ENCODE measurements around the gene THRA.
A peak's percentile ranks its signal among the peaks of the same experiment; 100 is the strongest.

Gene THRA

DNA sequence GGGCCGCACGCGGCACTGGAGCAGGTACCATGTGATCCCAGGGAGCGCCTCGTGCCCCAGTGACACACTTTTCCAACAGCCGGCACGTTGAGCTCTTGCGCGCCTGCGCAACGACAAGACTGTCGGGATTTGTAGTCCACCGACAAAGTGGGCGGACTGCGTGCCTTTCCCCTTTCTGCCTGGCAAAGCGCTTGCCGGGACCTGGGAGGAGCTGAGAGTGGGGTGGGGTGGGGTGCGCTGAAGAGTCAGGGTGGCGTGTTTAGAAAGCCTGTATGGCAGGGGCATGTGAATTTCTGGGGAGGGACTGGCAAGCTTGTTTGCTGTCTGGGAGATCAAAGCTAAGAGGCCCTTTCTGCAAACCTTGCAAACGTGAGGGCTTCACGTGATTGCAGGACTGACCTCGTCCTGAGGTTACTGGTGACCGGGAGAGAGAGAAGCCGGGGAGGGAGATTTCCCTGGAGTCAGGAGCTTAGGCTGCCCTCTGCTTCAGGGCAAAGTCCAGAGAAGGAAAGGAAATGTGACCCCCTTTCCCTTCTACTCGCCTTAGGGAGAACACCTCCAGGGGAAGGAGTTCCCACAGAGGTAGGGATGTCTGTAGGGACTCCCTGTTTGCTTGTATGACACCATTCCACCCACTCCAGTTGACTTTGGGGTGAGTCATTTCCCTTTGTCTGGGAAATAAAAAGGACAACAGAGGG, 38.1 kb downstream of the THRA start:
- DNase-seq, result peak; percentile 84

DNA sequence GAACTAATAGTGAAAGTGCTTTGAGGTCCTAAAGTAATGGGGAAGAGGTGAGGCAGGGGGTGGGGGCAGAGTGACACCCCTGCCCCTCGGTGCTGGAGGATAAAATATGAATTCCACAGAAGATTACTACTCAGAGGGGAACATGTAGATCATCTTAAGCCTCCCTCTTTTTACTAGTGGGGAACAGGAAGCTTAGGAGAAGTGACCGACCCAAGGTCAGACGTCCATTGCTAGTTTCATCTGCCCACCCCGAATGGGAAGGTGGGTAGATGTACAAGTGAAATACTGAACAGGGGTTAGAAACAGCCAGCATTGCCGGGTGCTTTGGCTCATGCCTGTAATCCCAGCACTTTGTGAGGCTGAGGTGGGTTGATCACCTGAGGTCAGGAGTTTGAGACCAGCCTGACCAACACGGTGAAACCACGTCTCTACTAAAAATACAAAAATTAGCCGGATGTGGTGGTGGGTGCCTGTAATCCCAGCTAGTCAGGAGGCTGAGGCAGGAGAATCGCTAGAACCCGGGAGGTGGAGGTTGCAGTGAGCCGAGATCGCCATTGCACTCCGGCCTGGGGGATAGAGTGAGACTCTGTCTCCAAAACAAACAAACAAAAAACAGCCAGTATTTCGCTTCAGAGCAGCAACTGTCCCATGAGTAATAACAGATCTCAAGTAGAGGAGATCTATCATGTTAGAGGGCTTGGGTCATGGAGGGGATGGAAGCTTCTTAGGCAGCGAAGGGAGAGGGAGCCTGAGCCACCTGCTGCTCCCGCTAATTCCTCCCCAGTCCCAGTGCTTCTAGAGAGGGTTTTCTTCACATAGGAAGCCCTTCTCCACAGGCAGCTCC, 38.8 kb downstream of the THRA start:
- DNase-seq, result no peak

DNA sequence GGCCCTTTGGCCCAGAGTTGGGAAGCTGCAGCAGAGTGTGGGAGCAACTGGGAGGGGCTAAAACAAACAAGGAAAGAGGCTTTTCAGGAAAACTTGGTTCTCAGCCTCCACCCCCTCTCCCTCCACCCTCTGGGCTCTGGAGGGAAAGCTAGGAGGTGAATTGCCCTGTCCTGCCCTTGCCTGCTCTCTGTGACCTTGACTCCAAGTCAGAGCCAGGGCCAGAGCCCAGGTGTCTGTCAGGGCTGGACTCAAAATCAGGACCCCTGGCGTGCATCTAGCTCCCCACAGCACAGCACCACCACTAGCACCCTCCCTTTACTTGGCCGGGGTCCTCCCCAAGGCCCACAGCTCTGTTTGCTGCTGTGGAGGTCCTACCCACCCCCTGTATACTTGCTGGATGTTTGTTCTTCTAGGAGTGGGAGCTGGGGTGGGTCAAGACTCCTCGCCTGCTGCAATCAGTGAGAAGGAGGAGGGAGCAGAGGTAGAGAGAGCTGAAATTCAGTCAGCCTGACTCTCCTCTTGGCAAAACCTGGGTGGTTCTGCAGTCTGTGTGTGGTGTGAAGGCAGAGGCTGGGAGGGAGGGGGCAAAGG, 40.4 kb downstream of the THRA start:
- DNase-seq, result no peak

DNA sequence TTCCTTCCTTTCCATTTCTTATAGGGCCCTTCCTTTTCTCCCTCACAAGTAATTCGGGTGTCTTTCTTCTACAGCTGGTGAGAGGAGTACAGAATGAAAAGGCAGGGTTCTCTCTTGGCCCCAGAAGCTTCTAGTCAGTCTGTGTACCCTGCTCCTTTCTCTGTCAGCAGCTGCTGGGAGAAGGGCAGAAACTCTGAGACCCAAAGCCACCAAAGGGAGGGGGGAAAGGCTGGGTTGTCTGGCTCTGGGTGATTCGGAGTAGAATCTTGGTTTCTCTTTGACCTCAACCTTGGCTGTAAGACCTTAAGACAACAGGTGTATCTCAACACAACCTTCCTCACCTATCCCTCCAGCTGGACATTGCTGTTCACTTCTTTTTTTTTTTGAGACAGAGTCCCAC, 40.9 kb downstream of the THRA start:
- no peak for DNase-seq

DNA sequence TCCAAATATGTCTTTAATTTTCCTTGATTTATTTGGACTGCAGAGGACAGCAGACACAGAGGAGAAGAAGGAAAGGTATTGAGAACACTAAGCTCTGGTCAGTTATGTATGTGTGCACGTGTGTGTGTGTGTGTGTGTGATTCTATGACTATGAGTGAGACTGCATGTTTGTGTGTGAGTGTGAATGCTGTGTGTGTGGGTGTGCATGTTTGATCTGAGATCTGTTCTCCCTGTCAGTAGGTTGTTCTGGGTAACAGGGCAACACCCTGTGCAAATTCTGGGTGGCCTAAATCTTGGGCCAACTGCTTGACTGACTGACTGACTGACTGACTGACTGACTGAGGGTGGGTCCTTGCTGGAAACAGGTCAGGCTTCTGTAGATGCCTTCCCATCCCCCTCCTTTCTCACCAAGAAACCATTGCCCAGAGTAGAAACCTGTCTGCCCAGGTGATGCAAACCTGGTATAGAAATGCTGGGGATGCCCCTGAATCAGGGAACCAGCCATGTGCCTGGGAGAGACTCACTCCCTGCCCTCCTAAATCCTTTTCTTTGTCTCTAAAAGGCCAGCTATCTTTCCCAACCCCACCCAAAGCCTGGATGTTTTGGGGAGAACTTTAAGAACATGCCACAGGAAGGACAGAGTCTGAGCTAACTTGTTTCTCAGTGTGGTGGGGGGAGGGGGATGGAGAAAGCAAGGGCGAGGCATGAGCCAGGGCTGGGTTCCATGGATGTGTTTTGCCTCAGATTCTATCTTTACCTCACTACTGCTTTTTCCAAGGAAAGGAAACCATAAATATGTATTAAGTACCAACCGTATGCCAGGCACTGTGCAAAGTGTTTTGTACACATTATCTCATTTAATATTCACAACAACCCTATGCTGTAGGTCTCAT, 42.1 kb downstream of the THRA start:
- DNase-seq, result no peak

DNA sequence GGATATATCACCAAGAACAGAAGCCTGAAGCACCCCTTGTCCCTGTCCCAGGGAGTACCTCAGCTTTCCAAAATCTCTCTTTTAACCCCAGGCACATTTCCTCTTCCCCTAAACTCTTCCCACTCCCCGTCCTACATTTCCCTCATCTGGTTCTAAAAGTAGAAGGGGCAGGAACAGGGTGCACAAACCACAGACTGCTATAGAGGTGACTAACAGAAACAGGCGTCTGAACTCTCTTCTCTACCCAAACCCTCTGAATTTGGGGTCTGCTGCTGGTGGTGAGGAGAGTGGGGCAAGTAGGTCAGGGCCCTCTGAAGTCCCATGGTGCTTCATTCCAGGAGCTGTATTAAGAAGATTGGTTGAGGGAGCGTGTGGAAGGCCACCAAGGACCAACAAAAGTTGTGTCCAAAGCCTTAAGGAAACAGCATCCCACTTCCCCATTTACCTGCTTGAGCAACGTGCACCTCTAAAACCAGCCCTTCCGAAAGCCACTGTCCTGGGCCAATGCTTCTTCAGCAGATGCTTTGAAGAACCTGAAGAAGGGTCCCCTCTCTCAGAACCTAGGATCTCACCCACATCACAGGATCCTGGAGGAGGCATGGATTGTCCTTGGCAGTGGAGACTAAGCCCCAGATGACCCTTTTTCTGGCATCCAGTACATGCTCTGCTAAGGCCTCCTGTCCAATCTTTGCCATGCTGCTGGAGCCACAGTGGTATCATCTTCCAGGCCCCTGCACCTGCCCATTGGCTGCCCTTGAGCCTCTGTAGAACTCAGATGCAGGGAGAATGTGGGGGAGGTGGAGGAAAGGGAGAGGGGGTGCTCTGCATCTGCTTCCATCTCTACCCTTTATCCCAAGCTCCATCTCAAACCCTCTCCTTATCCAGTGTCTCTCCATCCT, 43.3 kb downstream of the THRA start:
- DNase-seq, result no peak

DNA sequence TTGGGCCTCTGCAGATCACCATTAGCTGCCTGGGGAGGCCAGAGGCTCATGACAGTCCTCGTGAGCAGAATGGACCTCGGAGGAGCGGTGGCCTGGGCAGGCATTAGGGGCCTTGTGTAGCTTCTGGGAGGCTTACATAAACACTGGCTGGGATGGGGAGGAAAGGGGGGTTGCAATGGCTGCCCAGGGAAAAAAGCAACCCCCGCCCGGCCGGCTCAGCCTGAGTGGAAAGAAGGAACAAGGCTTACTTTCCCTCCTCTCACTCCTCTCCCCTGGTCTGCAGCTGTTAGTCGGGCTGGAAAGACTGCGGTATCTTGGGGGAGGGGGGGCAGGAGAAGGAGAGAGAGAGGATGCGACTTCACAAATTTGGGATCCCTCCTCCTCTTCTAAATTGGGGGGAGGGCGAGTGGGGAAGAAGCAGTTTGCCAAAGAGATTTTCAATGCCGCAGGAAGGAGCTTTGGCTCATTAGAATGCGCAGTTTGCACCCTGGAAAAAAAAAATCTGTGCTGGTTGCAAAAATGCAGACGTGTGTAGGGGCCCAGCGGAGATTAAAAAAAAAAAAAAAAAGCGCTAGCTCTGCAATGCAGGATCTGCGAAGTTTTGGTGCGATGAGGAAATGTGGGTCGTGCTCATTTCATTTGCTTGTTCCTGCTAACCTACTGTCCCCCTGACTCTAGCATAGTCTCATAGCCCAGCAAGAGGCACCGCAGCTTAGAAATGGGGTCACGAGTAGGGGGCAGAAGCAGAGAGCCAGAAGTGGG, 44.2 kb downstream of the THRA start:
- no peak for DNase-seq

DNA sequence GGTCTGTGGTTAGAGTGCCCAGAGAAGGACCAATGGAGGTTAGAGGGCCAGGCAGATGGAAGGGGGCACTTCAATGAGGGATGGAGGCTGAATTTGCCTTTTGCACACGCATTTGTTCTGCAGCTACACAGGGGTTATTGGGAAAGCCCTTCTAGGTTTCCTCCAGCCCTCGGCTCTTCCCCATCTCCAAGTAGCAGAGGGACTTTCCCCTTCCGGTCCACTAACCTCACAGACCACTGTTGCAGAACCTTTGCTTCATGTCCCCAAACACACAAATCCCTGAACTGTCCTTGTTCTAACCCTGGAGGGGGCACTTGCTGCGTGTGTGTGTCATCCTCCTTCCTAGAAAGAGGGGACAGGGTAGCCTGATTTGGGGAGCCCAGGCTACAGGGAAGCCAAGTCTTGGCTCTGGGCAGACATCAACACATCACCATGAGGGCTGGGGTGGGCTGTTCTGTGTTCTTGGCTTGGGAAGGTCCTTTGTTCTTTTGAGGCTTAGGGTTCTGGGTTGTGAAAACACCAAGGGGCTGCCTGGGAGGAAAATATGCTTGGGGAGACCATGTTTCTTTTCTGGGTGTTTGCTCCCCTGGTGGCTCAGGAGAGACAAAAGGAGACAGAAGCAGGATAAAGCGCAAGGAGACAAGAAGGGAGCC, 44.9 kb downstream of the THRA start:
- no peak for DNase-seq

DNA sequence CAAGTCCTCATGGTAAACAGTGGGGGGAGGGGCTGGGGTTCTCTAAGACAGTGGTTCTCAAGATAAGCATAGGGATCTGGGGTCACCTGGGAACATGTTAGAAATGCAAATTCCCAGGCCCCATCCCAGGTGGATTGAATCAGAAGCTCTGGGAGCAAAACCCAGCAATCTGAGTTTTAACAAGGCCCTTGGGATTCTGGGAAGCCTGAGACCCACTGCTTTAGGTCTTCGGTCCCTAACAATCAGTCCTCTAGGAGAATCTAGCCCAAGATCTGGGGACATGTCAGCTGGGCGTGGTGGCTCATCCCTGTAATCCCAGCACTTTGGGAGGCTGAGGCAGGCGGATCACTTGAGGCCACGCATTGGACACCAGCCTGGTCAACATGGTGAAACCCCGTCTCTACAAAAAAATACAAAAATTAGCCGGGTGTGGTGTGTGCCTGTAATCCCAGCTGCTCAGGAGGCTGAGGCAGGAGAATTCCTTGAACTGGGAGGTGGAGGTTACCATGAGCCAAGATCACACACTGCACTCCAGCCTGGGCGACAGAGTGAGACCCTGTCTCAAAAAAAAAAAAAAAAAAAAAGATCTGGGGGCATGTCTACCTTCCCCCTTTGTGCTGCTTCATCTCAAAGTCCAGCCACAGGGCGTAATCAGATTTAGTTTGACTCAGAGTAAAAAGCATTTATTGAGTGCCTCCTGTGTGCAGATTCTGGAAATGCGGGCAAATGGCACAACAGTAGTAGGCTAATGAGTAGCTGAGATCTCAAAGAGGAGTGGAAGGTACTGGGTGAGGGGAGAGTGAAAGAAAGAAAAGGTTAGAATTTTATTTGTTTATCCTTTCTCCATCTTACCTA, 46.4 kb downstream of the THRA start:
- DNase-seq, result no peak

DNA sequence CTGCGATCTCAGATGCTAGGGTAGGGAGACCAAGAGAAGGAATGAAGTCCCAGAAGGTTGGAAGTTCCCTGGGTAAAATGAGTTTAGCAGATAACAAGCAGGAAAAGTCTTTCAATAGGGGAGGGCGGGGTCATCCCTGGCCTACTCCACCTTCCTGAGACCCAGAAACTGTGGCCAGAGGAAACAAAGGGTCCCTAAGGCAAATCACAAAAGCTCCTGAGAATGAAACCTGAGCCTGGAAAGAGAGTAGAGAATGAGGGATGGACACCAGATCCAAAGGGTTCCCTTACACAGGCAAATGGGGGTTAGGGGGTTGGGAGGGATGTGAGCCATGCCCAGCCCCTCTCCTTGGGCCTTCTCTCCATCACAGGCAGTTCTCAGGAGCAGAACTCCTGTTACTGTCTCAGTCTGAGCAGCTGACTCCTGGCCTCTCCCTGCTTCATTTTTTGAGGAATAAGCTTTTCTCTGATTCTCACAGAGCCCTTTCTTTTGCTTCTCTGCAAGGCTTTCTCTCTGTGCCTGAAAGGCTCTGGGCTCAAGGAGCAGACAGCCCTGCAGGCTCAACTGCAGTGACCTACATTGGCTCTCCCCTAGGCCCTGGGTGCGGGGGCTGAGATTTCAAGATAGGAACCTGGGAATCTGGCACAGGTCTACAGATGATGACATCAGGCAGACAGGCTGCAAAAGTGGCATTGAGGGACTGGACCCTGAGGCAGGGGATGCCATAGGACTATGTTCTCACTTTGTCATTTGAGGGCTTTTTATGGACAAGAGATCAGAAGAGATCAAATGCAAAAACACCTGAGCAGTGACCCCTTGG, 47.5 kb downstream of the THRA start:
- DNase-seq, result no peak

DNA sequence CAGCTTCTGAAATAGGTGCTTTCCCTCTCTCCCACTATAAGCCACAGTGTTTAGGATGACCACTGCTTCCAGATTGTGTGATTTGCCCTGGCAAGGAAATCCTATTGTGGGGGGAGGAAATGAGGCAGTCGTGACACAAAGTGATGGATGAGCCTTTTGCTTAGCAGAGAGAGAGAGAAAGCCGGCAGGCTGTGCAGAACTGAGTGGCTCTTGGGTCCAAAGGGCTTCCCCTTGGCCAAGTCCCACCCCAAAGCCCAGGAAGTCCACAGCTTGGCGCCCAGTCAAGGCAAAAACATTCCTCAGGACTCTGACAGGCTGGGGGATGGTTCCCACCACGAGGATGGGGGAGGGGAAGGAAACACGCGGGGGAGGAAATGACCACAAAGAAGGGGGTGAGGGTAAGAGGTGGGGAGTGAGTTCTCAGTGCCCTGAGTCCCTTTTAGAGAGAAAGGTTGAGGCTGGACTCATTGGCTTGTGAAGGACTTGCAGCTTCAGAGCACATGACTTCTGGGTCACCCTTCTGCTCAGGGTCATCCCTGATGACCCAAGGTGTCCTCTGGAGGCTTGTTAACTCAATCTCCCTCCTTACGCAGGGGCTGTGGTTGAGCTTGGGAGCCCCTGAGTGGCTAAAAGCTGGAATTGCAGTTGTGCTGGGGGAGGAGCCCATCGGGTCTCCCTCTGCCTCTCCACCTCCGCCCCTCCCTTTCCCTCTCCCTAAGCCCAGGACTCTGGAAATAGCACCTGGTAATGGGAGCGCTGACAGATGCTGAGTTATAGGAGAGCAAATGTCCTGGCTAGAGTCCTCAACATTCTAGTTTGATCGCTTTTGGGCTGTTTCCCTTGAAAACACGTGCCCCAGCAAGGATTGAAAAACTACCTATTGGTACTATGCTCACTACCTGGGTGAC, 48.7 kb downstream of the THRA start:
- peak; percentile 62 for DNase-seq

DNA sequence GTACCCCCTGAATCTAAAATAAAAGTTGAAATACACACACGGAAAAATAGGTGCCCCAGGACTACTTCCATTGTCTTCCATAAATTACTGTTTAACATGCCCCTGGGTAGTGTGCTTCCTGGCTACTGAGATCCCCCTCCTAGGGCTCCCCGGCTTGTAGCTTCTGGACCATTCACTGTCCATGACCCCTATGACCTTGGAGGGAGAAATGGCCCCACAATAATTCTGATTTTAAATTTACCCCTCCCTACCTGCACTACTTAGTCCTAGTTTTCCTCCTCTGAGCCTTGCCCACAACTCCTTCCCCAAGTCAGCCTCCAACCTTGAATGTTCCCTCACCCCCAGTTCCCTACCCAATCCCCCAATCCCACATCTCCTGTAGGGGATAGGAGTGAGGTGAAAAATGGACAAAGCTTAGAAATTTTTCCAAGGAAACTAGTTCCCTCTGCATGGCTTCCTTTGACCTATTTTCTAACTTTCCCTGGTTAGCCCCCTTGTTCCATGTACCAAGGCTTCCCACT, 49.5 kb downstream of the THRA start:
- no peak for DNase-seq

DNA sequence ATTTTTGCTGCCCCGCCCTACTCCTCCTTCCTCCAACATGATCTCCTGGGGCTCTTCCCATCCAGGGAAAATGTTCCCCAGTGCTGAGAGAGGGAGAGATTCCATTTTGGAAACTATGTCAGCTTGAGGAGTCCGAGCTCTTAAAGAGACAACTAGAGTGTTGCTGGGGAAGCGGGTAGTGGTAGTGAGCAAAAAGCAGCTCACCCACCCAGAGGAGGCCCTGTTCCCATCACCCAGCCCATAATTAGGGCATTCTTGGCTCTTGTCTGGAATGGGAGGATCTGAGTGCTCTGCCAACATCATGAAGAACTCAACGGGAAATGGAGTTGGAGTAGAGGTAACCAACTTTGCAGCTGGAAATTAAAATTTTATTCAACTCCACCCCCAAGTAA, 49.9 kb downstream of the THRA start:
- DNase-seq, result no peak

DNA sequence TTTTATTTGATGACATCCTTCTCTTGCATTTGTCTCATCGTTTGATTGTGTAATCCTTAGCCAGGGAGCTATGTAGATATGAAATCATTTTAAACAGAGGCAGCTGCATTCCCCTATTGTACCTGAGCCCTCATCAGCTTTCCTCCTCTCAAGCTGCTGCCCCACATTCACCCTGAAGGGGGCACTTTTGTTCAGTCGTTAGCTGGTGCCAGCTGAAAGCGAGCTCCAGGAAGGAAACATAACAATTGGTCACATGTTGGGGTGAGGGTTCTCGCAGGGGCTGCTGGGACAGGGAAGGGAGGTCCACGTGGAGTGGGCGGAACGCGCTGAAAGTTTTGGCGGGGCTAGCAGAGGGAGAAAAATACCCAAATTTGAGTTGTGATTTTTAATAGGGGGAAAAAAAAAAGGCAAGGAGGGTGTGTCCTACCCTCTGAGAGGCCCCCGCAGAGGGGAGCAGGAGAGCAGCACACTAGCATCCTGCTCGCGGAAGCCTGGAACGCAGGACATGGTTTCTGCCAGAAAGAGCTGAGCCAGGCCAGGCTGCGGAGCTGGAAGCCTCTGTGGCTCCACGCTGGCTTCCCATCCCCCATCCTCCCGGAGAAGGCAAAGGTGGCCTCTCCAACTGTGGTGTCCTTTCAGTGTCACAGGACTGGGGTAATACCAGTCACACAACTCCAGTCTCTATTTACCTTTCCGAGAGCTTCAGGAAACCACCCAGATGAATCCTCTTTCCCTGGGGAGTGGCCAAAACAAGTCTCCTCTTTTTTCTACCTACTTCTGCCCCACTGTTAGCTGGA, 50.5 kb downstream of the THRA start:
- DNase-seq, result peak; percentile 85

DNA sequence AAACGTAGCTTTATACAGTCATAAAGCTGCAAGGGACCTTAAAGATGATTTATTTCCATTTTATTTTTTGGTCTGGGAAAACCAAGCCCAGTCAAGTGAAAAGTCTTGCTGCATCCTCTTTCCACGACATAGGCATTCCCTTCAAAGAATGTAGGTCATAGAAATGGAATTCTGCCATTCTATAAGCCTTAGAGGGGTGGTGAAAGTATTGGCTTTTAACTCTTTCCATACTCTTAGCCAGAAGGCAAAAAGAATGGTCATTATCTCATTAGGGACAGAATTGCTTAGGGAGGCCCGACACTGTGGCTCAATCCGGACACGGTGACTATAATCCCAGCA, 51.1 kb downstream of the THRA start:
- DNase-seq, result no peak

DNA sequence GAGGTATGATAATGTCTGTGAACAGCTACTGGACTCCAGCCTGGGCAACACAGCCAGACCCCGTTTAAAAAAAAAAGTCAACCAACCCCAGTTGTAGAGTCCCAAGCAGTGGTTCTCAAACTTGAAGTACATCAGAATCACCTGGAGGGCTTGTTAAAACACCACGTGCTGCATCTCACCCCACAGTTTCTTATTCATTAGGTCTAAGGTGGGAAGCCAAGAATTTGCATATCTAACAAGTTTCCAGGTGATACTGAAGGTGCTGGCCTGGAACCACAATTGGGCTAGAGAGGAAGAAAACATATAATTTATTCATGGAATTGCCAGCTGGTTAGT, 52.3 kb downstream of the THRA start:
- DNase-seq, result no peak

All from NCI-H748 treated with DMSO at 0.1 percent for 48 hours (cell line).